ENCODE data around the gene EHMT2. TPM values are rescaled to one million over a fixed set of nuclear protein-coding genes. Genes with fewer than 3 reads are reported as not detected.

EHMT2 gene
- total RNA-seq, 1 donor from 2014 or later = 15.6 TPM

GRCh38 chr6:31899882-31900722 lies 2.6 kb upstream of the EHMT2 start:
- H3K27me3 ChIP-seq (ENCODE audit: low read depth) = no peaks in the 10 kb centered on the region
- TF ChIP-seq, protein P1, sequence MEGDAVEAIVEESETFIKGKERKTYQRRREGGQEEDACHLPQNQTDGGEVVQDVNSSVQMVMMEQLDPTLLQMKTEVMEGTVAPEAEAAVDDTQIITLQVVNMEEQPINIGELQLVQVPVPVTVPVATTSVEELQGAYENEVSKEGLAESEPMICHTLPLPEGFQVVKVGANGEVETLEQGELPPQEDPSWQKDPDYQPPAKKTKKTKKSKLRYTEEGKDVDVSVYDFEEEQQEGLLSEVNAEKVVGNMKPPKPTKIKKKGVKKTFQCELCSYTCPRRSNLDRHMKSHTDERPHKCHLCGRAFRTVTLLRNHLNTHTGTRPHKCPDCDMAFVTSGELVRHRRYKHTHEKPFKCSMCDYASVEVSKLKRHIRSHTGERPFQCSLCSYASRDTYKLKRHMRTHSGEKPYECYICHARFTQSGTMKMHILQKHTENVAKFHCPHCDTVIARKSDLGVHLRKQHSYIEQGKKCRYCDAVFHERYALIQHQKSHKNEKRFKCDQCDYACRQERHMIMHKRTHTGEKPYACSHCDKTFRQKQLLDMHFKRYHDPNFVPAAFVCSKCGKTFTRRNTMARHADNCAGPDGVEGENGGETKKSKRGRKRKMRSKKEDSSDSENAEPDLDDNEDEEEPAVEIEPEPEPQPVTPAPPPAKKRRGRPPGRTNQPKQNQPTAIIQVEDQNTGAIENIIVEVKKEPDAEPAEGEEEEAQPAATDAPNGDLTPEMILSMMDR (IDR thresholded peaks at IDR 0.05; ENCODE audit: borderline replicate concordance) = no peak
- peaks cover 60% of the 10 kb centered on the region for H3K4me1 ChIP-seq
- peak overlapping the region; percentile 90 for H3K27ac ChIP-seq (replicated peaks)
- peaks cover 3% of the 10 kb centered on the region for H3K36me3 ChIP-seq
- H3K4me3 ChIP-seq = no peak overlapping the region
- intact Hi-C loops (cut with micrococcal nuclease) = no loop called here
- no peak for DNase-seq
- no peaks in the 10 kb centered on the region for H3K9me3 ChIP-seq (replicated peaks)

GRCh38 chr6:31899215-31899614 lies 1.7 kb upstream of the EHMT2 start:
- TF ChIP-seq, protein P1 (IDR thresholded peaks at IDR 0.05; ENCODE audit: borderline replicate concordance) = no peak
- Histone ChIP-seq H3K4me3 (peak overlapping the region; percentile 93), H3K27me3 (ENCODE audit: low read depth) (no peaks in the 10 kb centered on the region), H3K36me3 (peaks cover 7% of the 10 kb centered on the region), H3K9me3 (replicated peaks) (no peaks in the 10 kb centered on the region), H3K4me1 (peaks cover 60% of the 10 kb centered on the region), H3K27ac (replicated peaks) (no peak overlapping the region)
- intact Hi-C loops (cut with micrococcal nuclease) = no loop called here
- DNase-seq = no peak

GRCh38 chr6:31898383-31899011 lies 999 bp upstream of the EHMT2 start:
- peak overlapping the region; percentile 93 for H3K4me3 ChIP-seq
- peaks cover 14% of the 10 kb centered on the region for H3K36me3 ChIP-seq
- intact Hi-C loops (cut with micrococcal nuclease) = no loop called here
- TF ChIP-seq, protein P1 (IDR thresholded peaks at IDR 0.05; ENCODE audit: borderline replicate concordance) = no peak
- H3K27ac ChIP-seq (replicated peaks) = peak overlapping the region; percentile 92
- H3K4me1 ChIP-seq = peaks cover 60% of the 10 kb centered on the region
- H3K27me3 ChIP-seq (ENCODE audit: low read depth) = no peaks in the 10 kb centered on the region
- DNase-seq = no peak
- no peaks in the 10 kb centered on the region for H3K9me3 ChIP-seq (replicated peaks)

DNA sequence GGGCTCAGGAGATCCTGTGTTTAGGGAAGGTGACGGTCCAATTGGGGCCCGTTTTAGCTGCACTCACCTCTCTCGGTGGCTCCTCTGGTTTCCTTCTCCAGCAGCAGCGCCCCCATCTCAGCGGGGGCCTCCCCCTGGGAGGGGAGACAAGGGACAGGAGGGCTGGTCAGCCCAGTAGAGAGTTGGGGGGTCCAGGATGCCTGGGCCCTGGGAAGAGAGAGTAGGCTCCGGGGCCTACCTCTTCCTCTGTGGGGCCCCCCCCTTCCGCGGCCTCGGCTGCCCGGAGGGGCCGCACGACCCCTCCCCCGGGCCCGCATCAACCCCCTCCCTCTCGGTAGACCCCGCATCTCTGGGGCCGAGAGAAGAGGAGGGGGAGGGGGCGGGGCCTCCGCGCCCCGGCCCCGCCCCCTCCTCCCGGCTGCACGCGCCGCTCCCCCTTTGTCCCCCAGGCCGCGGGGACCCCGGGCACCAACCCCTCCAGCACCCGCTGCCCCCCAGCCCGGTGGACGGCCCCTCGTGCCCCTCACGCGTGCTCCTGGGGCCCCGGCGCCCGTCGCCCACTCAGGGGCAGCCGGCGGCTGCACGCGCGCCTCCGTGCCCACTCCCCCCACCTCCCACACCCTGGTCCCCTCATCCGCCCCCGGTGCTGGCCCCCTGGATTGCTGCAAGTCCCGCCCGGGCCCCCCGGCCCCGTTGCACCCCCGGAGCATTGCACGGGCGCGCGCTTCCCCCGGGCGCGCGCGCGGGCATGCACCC lies 464 bp downstream of the EHMT2 start:
- Histone ChIP-seq H3K9me3 (replicated peaks) (no peaks in the 10 kb centered on the region), H3K27me3 (ENCODE audit: low read depth) (no peaks in the 10 kb centered on the region), H3K4me1 (peaks cover 49% of the 10 kb centered on the region), H3K36me3 (peaks cover 29% of the 10 kb centered on the region), H3K4me3 (peak overlapping the region; percentile 93), H3K27ac (replicated peaks) (peak overlapping the region; percentile 92)
- intact Hi-C loops (cut with micrococcal nuclease) = no loop called here
- TF ChIP-seq, protein P1 (IDR thresholded peaks at IDR 0.05; ENCODE audit: borderline replicate concordance) = no peak
- DNase-seq = no peak

- TF ChIP-seq, protein P1 (IDR thresholded peaks at IDR 0.05; ENCODE audit: borderline replicate concordance) = no peak
- H3K4me3 ChIP-seq = peak overlapping the region; percentile 93
- H3K27ac ChIP-seq (replicated peaks) = peak overlapping the region; percentile 92
- H3K27me3 ChIP-seq (ENCODE audit: low read depth) = no peaks in the 10 kb centered on the region
- H3K4me1 ChIP-seq = peaks cover 47% of the 10 kb centered on the region
- DNase-seq = no peak
- H3K36me3 ChIP-seq = peaks cover 34% of the 10 kb centered on the region
- no peaks in the 10 kb centered on the region for H3K9me3 ChIP-seq (replicated peaks)
- intact Hi-C loops (cut with micrococcal nuclease) = no loop called here
Measured at GRCh38 chr6:31896493-31896855, 1.0 kb downstream of the EHMT2 start.

Data from left ventricle myocardium inferior (tissue), 1 donor.